Urinary bladder (tissue), 2 donors: Measurements from ENCODE around the gene NAV2. TPM values are rescaled to one million over a fixed set of nuclear protein-coding genes. Genes with fewer than 3 reads are reported as not detected.

Experiments
- polyA plus RNA-seq: library from polyadenylated mRNA; stranded (reverse); fragments of 200-250 nt; gene quantifications from one replicate; pipeline ENCODE4 v1.2.3, GENCODE V29; 2013
- small RNA-seq: library from RNA; depleted of rRNA; stranded (forward); fragments of <200 nt; gene quantifications from one replicate; pipeline ENCODE3, GENCODE V24; 2014
- total RNA-seq: library from RNA; depleted of rRNA; stranded (reverse); fragments of >200 nt; gene quantifications from one replicate; pipeline ENCODE4 v1.2.3, GENCODE V29; 2014
- donor health status: healthy.

NAV2 gene
- total and polyA plus RNA-seq, 2 donors: 7.8 to 10.6 TPM

Small RNAs within 50 kb of the gene (small RNA-seq; reads per million reads assigned to genes)
- not detected for gene MIR4694
